ENCODE measurements around the gene PPP2R2C.

Gene PPP2R2C

DNA sequence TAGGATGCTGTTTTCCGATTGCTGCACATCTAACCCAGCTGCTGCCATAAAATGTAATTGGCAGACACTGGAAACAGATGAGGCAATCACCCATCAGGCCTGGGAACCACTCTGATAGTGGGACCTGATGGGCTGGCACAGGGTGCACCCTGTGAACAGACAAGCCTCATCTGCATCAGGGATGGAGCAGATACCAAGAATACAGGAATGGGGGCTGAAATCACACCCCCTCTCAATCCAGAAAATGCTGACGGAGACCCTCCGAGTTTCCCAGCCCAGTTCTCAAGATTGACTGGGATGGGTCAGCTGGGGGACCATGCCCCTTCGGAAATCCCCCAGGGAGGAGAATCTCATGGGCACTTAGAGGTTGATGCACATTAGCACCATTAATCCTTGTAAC is 28.8 kb upstream of the PPP2R2C start:
- ATAC-seq (ENCODE audit: insufficient read depth, low read depth) (no peak), DNase-seq (no peak)
- Histone ChIP-seq H3K4me1 (ENCODE audit: insufficient read depth, low read length) (no peaks in the 10 kb centered on the region), H2AFZ (ENCODE audit: low read depth, low read length) (no peak overlapping the region), H3K27me3 (ENCODE audit: insufficient read depth, low read length, poor library complexity) (peaks cover 3% of the 10 kb centered on the region), H3K36me3 (ENCODE audit: insufficient read depth, low read length) (no peaks in the 10 kb centered on the region), H3K9me3 (ENCODE audit: insufficient read depth, low read length, severe bottlenecking) (no peaks in the 10 kb centered on the region), H3K9ac (ENCODE audit: low read depth, low read length) (no peak overlapping the region), H3K4me3 (ENCODE audit: low read depth in 1 of 2, low read length in 2 of 2) (no peak overlapping the region), H3K27ac (ENCODE audit: low read length) (no peak overlapping the region), H3K79me2 (ENCODE audit: insufficient read depth, low read length) (no peaks in the 10 kb centered on the region), H3K4me2 (ENCODE audit: insufficient read depth, low read length) (no peak overlapping the region), H4K20me1 (ENCODE audit: insufficient read depth, low read length) (no peaks in the 10 kb centered on the region)
- TF ChIP-seq, protein P1, sequence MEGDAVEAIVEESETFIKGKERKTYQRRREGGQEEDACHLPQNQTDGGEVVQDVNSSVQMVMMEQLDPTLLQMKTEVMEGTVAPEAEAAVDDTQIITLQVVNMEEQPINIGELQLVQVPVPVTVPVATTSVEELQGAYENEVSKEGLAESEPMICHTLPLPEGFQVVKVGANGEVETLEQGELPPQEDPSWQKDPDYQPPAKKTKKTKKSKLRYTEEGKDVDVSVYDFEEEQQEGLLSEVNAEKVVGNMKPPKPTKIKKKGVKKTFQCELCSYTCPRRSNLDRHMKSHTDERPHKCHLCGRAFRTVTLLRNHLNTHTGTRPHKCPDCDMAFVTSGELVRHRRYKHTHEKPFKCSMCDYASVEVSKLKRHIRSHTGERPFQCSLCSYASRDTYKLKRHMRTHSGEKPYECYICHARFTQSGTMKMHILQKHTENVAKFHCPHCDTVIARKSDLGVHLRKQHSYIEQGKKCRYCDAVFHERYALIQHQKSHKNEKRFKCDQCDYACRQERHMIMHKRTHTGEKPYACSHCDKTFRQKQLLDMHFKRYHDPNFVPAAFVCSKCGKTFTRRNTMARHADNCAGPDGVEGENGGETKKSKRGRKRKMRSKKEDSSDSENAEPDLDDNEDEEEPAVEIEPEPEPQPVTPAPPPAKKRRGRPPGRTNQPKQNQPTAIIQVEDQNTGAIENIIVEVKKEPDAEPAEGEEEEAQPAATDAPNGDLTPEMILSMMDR (IDR thresholded peaks at IDR 0.05; ENCODE audit: borderline replicate concordance, extremely low read depth, low read length, poor library complexity, severe bottlenecking) = no peak
- no peak for TF ChIP-seq EZH2 (IDR thresholded peaks at IDR 0.05; ENCODE audit: borderline replicate concordance, low read depth, low read length, severe bottlenecking)

DNA sequence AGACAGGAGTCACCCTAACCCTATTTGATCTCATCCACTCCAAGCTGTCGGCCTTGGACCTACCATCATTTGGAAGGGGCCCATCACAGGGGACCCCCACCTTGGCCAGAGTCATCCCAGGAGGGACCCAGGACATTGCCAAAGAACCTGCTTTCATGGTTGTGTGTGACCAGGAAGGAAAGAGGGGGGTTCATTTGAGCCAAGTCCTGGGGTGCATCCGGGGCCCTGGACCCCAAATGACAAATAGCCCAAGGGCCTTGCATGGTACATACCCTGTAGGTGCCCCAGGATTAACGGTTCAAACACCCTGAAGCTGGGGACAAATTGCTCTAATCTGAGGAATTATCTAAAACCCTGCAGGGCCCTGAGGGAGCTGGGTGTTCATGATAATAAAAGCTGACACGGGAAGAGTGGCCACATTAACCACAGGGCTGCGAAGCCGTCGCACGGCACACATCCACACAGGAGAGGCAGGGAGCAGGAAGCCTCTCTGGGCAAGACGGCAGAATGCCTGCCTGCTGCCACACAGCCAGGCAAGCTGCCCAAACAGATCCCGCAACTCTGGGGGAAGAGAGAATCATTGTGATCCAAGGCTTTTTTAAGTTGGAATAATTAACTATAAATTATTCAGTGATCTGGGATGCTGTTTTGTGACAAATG is 28.2 kb upstream of the PPP2R2C start:
- no peak for TF ChIP-seq EZH2 (IDR thresholded peaks at IDR 0.05; ENCODE audit: borderline replicate concordance, low read depth, low read length, severe bottlenecking)
- TF ChIP-seq, protein P1 (IDR thresholded peaks at IDR 0.05; ENCODE audit: borderline replicate concordance, extremely low read depth, low read length, poor library complexity, severe bottlenecking) = no peak
- H3K36me3 ChIP-seq (ENCODE audit: insufficient read depth, low read length) = no peaks in the 10 kb centered on the region
- ATAC-seq (ENCODE audit: insufficient read depth, low read depth) = no peak
- no peaks in the 10 kb centered on the region for H3K9me3 ChIP-seq (ENCODE audit: insufficient read depth, low read length, severe bottlenecking)
- H2AFZ ChIP-seq (ENCODE audit: low read depth, low read length) = no peak overlapping the region
- peaks cover 3% of the 10 kb centered on the region for H3K27me3 ChIP-seq (ENCODE audit: insufficient read depth, low read length, poor library complexity)
- no peaks in the 10 kb centered on the region for H3K4me1 ChIP-seq (ENCODE audit: insufficient read depth, low read length)
- no peak overlapping the region for H3K27ac ChIP-seq (ENCODE audit: low read length)
- no peaks in the 10 kb centered on the region for H4K20me1 ChIP-seq (ENCODE audit: insufficient read depth, low read length)
- H3K79me2 ChIP-seq (ENCODE audit: insufficient read depth, low read length) = no peaks in the 10 kb centered on the region
- no peak overlapping the region for H3K4me3 ChIP-seq (ENCODE audit: low read depth in 1 of 2, low read length in 2 of 2)
- no peak for DNase-seq
- no peak overlapping the region for H3K4me2 ChIP-seq (ENCODE audit: insufficient read depth, low read length)
- H3K9ac ChIP-seq (ENCODE audit: low read depth, low read length) = no peak overlapping the region

DNA sequence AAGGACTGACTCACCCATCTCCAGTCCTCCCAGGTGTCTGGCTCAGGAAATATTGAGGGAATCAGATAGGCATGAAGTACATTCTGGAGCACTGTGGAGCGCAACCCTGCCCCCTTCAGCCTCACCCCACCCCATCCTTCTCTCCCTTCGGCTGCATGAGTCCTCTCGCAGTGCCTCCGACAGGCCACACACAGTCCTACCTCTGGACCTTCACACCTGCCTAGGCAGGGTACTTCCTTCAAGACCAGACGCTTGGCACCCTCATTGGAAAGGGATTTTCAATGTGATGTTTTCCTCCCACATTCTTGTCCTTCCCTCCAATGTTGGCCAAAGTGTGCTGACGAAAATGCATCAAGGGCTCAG is 26.8 kb upstream of the PPP2R2C start:
- ATAC-seq (ENCODE audit: insufficient read depth, low read depth) (no peak), DNase-seq (no peak)
- H3K27me3 ChIP-seq (ENCODE audit: insufficient read depth, low read length, poor library complexity) = peaks cover 3% of the 10 kb centered on the region
- H3K27ac ChIP-seq (ENCODE audit: low read length) = no peak overlapping the region
- no peaks in the 10 kb centered on the region for H3K36me3 ChIP-seq (ENCODE audit: insufficient read depth, low read length)
- H4K20me1 ChIP-seq (ENCODE audit: insufficient read depth, low read length) = no peaks in the 10 kb centered on the region
- no peak for TF ChIP-seq EZH2 (IDR thresholded peaks at IDR 0.05; ENCODE audit: borderline replicate concordance, low read depth, low read length, severe bottlenecking)
- TF ChIP-seq, protein P1 (IDR thresholded peaks at IDR 0.05; ENCODE audit: borderline replicate concordance, extremely low read depth, low read length, poor library complexity, severe bottlenecking) = no peak
- H3K4me3 ChIP-seq (ENCODE audit: low read depth in 1 of 2, low read length in 2 of 2) = no peak overlapping the region
- no peak overlapping the region for H2AFZ ChIP-seq (ENCODE audit: low read depth, low read length)
- no peak overlapping the region for H3K4me2 ChIP-seq (ENCODE audit: insufficient read depth, low read length)
- no peak overlapping the region for H3K9ac ChIP-seq (ENCODE audit: low read depth, low read length)
- no peaks in the 10 kb centered on the region for H3K4me1 ChIP-seq (ENCODE audit: insufficient read depth, low read length)
- no peaks in the 10 kb centered on the region for H3K9me3 ChIP-seq (ENCODE audit: insufficient read depth, low read length, severe bottlenecking)
- no peaks in the 10 kb centered on the region for H3K79me2 ChIP-seq (ENCODE audit: insufficient read depth, low read length)
